Mesenchymal stem cell (in vitro differentiated cells and primary cell): ENCODE results near the gene ZNF618.

Experiments used
- DNase-seq: peaks from one replicate; pipeline ENCODE4 v3.0.0-alpha.2; 2013
- H2AFZ ChIP-seq: one replicate; pipeline ENCODE4 v1.6.1; 2013; ENCODE audit warnings: low read depth, mild to moderate bottlenecking, control low read depth, inconsistent platforms, low read length, moderate library complexity
- H2AK5ac ChIP-seq: 2 replicates; pipeline ENCODE4 v1.6.1; 2013; ENCODE audit warnings: low read length, moderate library complexity, mild to moderate bottlenecking, inconsistent platforms; ENCODE audit not compliant: severe bottlenecking
- H2BK120ac ChIP-seq: one replicate; pipeline ENCODE4 v1.6.1; 2013; ENCODE audit warnings: low read depth, mild to moderate bottlenecking, inconsistent platforms, low read length, moderate library complexity
- H2BK12ac ChIP-seq, 2 experiments: one replicate each; pipeline ENCODE4 v1.6.1; 2013; ENCODE audit warnings: inconsistent platforms in 2 of 2, low read length in 2 of 2, mild to moderate bottlenecking in 2 of 2, moderate library complexity in 2 of 2, control low read depth in 1 of 2
- H2BK15ac ChIP-seq: one replicate; pipeline ENCODE4 v1.6.1; 2013; ENCODE audit warnings: mild to moderate bottlenecking, low read depth, inconsistent platforms; ENCODE audit not compliant: poor library complexity, severe bottlenecking
- H2BK5ac ChIP-seq: 2 replicates; pipeline ENCODE4 v1.6.1; 2013; ENCODE audit warnings: low read depth, mild to moderate bottlenecking, low read length, control low read depth, inconsistent platforms; ENCODE audit not compliant: poor library complexity, severe bottlenecking
- H3K14ac ChIP-seq, 2 experiments: one replicate each; pipeline ENCODE4 v1.6.1; 2013; ENCODE audit warnings: inconsistent platforms in 2 of 2, low read length in 2 of 2, control low read depth in 1 of 2, mild to moderate bottlenecking in 1 of 2, moderate library complexity in 1 of 2
- H3K18ac ChIP-seq, 2 experiments: one replicate each; pipeline ENCODE4 v1.6.1; 2013; ENCODE audit warnings: inconsistent platforms in 2 of 2, low read length in 2 of 2, control low read depth in 1 of 2, low read depth in 1 of 2, mild to moderate bottlenecking in 1 of 2
- H3K23ac ChIP-seq, 2 experiments: one replicate each; pipeline ENCODE4 v1.6.1; 2013; ENCODE audit warnings: inconsistent platforms in 2 of 2, low read length in 2 of 2, mild to moderate bottlenecking in 2 of 2, moderate library complexity in 2 of 2, control low read depth in 1 of 2
- H3K27ac ChIP-seq: 2 replicates; pipeline ENCODE4 v1.5.1; 2013; ENCODE audit warnings: mild to moderate bottlenecking, moderate library complexity, low read length, control low read depth, inconsistent platforms; ENCODE audit not compliant: poor library complexity, severe bottlenecking
- H3K27me3 ChIP-seq, 2 experiments: 2 replicates each; pipeline versions ENCODE4 v1.6.1 to v1.7.0; 2013; ENCODE audit warnings: low read length in 2 of 2, mild to moderate bottlenecking in 2 of 2, moderate library complexity in 2 of 2, control low read depth in 1 of 2, inconsistent platforms in 1 of 2; ENCODE audit not compliant: control insufficient read depth in 1 of 2, insufficient read depth in 1 of 2
- H3K36me3 ChIP-seq, 2 experiments: 2 replicates each; pipeline versions ENCODE4 v1.6.1 to v1.7.0; 2013; ENCODE audit warnings: low read length in 2 of 2, control low read depth in 1 of 2, inconsistent platforms in 1 of 2, low read depth in 1 of 2, mild to moderate bottlenecking in 1 of 2; ENCODE audit not compliant: insufficient read depth in 2 of 2, control insufficient read depth in 1 of 2
- H3K4ac ChIP-seq, 2 experiments: one replicate each; pipeline ENCODE4 v1.6.1; 2013; ENCODE audit warnings: inconsistent platforms in 2 of 2, low read length in 2 of 2, mild to moderate bottlenecking in 2 of 2, moderate library complexity in 2 of 2, control low read depth in 1 of 2, low read depth in 1 of 2
- H3K4me1 ChIP-seq: 2 replicates; pipeline ENCODE4 v1.6.1; 2013; ENCODE audit warnings: low read depth, low read length, control low read depth; ENCODE audit not compliant: control insufficient read depth, insufficient read depth
- H3K4me2 ChIP-seq: 2 replicates; pipeline ENCODE4 v1.6.1; 2013; ENCODE audit warnings: low read length, mild to moderate bottlenecking, inconsistent platforms; ENCODE audit not compliant: poor library complexity, severe bottlenecking
- H3K4me3 ChIP-seq, 2 experiments: 2 replicates each; pipeline versions ENCODE4 v1.5.1 to v1.7.0; 2013; ENCODE audit warnings: low read length in 2 of 2, mild to moderate bottlenecking in 2 of 2, control low read depth in 1 of 2, low read depth in 1 of 2; ENCODE audit not compliant: insufficient read depth in 1 of 2
- H3K79me1 ChIP-seq: replicated peaks from 2 replicates; pipeline ENCODE4 v1.6.1; 2013; ENCODE audit warnings: mild to moderate bottlenecking, control low read depth, low read length, inconsistent platforms; ENCODE audit not compliant: poor library complexity, severe bottlenecking
- H3K9ac ChIP-seq: 2 replicates; pipeline ENCODE4 v1.7.0; 2013; ENCODE audit warnings: mild to moderate bottlenecking, low read length, moderate library complexity
- H3K9me3 ChIP-seq: 2 replicates; pipeline ENCODE4 v1.7.0; 2013; ENCODE audit warnings: mild to moderate bottlenecking, low read length; ENCODE audit not compliant: control insufficient read depth
- H4K8ac ChIP-seq: one replicate; pipeline ENCODE4 v1.6.1; 2013; ENCODE audit warnings: inconsistent platforms, mild to moderate bottlenecking, low read length, moderate library complexity
- H4K91ac ChIP-seq: one replicate; pipeline ENCODE4 v1.6.1; 2013; ENCODE audit warnings: mild to moderate bottlenecking, low read length, inconsistent platforms
- WGBS: methylation state at CpG from one replicate; pipeline ENCODE4 v1.1.7; 2013; ENCODE audit warnings: mixed read lengths; 5-methylcytosine and 5-hydroxymethylcytosine counted together

The ZNF618 gene

GRCh38 chr9:114072184-114073140 lies 196.4 kb downstream of the ZNF618 start:
- Histone ChIP-seq H3K18ac (no peak overlapping the region), H2BK12ac (no peak overlapping the region), H3K4me2 (no peak overlapping the region), H2BK15ac (no peak overlapping the region), H3K4ac (no peak overlapping the region), H3K9ac (peak overlapping the region; percentile 15), H2AK5ac (no peak overlapping the region), H2BK120ac (no peak overlapping the region), H3K4me3 (no peak overlapping the region), H3K27ac (no peak overlapping the region), H3K9me3 (no peaks in the 10 kb centered on the region), H3K36me3 (no peaks in the 10 kb centered on the region), H2BK5ac (no peak overlapping the region), H3K14ac (no peak overlapping the region), H4K8ac (no peak overlapping the region), H3K27me3 (peaks cover 7 to 51% of the 10 kb centered on the region in 2 experiments), H3K4me1 (peaks cover 6% of the 10 kb centered on the region), H3K79me1 (no peaks in the 10 kb centered on the region), H4K91ac (no peak overlapping the region), H2AFZ (no peak overlapping the region), H3K23ac (no peak overlapping the region)
- no peak for DNase-seq
- 64% methylated on average over 14 of the region's 14 CpGs for WGBS

- Histone ChIP-seq H3K79me1 (no peaks in the 10 kb centered on the region), H4K8ac (no peak overlapping the region), H2AFZ (no peak overlapping the region), H3K9me3 (no peaks in the 10 kb centered on the region), H2BK15ac (no peak overlapping the region), H3K27ac (no peak overlapping the region), H2BK12ac (no peak overlapping the region), H3K23ac (no peak overlapping the region), H2BK120ac (no peak overlapping the region), H3K4me2 (no peak overlapping the region), H2BK5ac (no peak overlapping the region), H3K27me3 (peaks cover 7 to 65% of the 10 kb centered on the region in 2 experiments), H3K14ac (no peak overlapping the region), H3K4ac (no peak overlapping the region), H3K36me3 (no peaks in the 10 kb centered on the region), H2AK5ac (no peak overlapping the region), H3K18ac (no peak overlapping the region), H3K4me1 (peaks cover 19% of the 10 kb centered on the region), H3K9ac (no peak overlapping the region), H4K91ac (no peak overlapping the region), H3K4me3 (no peak overlapping the region)
- 48% methylated on average over 4 of the region's 4 CpGs for WGBS
- no peak for DNase-seq
These were observed 199.5 kb downstream of the ZNF618 start for GRCh38 chr9:114075602-114076001.

- H4K8ac ChIP-seq: no peak overlapping the region
- H3K18ac ChIP-seq: no peak overlapping the region
- no peak overlapping the region for H2AK5ac ChIP-seq
- H3K27me3 ChIP-seq: peaks cover 7 to 65% of the 10 kb centered on the region in 2 experiments
- H3K36me3 ChIP-seq: no peaks in the 10 kb centered on the region
- H3K23ac ChIP-seq: no peak overlapping the region
- H3K4me1 ChIP-seq: peaks cover 25% of the 10 kb centered on the region
- H3K4me3 ChIP-seq: peak overlapping the region in 1 of 2 experiments; percentile 10
- H3K79me1 ChIP-seq: no peaks in the 10 kb centered on the region
- no peak overlapping the region for H2BK120ac ChIP-seq
- H3K9ac ChIP-seq: no peak overlapping the region
- no peaks in the 10 kb centered on the region for H3K9me3 ChIP-seq
- H2BK15ac ChIP-seq: no peak overlapping the region
- WGBS: 60% methylated on average over 13 of the region's 14 CpGs
- DNase-seq: no peak
- no peak overlapping the region for H4K91ac ChIP-seq
- H3K27ac ChIP-seq: no peak overlapping the region
- no peak overlapping the region for H3K14ac ChIP-seq
- no peak overlapping the region for H3K4ac ChIP-seq
- no peak overlapping the region for H2BK5ac ChIP-seq
- H2BK12ac ChIP-seq: no peak overlapping the region
- H2AFZ ChIP-seq: no peak overlapping the region
- no peak overlapping the region for H3K4me2 ChIP-seq
These were observed 200.4 kb downstream of the ZNF618 start for GRCh38 chr9:114076237-114077161.
